ENCODE data around the gene ASB13. TPM values are rescaled to one million over a fixed set of nuclear protein-coding genes. Genes with fewer than 3 reads are reported as not detected.

The ASB13 gene
- total RNA-seq, 1 experiment from 2014 or later, result 12.7 TPM

GRCh38 chr10:5618829-5619228, 47.6 kb downstream of the ASB13 start:
- DNase-seq (ENCODE audit: low read depth, low spot score), result no peak
- in situ Hi-C loops (cut with HindIII; ENCODE audit: low pct_unique_long_range_greater_than_20kb, low sequenced_read_pairs), result no loop called here

- no peak for DNase-seq (ENCODE audit: low read depth, low spot score)
- in situ Hi-C loops (cut with HindIII; ENCODE audit: low pct_unique_long_range_greater_than_20kb, low sequenced_read_pairs), result no loop called here
Measured at GRCh38 chr10:5618042-5618441, 48.4 kb downstream of the ASB13 start.

GRCh38 chr10:5617521-5617920, 48.9 kb downstream of the ASB13 start:
- in situ Hi-C loops (cut with HindIII; ENCODE audit: low pct_unique_long_range_greater_than_20kb, low sequenced_read_pairs), result no loop called here
- DNase-seq (ENCODE audit: low read depth, low spot score), result no peak

DNA sequence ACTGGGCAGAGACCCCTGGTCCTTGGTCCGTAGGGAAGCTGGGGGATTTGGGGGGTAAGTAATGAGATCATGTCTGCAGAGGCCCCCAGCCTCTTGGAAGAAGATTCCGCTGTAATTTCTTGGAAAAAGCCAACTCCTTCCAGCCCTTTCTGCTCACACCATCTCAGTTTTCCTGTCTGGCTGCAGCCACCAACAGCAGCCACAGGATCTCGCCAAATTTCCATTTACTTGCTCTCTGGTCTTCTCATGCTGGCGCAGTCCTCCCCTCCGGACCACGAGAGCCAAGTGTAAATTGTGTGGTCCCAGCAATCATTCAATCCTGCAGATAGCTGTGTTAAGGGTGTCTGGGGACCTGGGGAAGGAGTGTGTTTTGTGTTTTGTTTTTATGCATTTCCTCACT, 49.6 kb downstream of the ASB13 start:
- no peak for DNase-seq (ENCODE audit: low read depth, low spot score)
- in situ Hi-C loops (cut with HindIII; ENCODE audit: low pct_unique_long_range_greater_than_20kb, low sequenced_read_pairs), result no loop called here

DNA sequence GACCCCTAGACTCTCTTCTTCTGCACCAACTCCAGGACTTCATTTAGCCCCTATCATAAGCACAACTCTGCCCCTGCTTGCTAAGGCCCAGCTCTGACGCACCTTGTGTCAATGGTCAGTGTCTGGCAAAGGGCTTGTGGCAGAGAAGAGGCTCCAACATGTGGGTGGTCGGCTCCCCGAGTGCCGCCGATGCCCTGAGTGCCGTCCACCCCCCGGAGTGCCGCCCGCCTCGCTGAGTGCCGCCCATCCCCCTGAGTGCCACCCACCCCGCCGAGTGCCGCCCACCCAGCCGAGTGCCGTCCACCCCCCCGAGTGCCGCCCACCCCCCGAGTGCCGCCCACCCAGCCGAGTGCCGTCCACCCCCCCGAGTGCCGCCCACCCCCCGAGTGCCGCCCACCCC, 50.3 kb downstream of the ASB13 start:
- DNase-seq (ENCODE audit: low read depth, low spot score), result no peak
- in situ Hi-C loops (cut with HindIII; ENCODE audit: low pct_unique_long_range_greater_than_20kb, low sequenced_read_pairs), result no loop called here

GRCh38 chr10:5615316-5615715, 51.1 kb downstream of the ASB13 start:
- in situ Hi-C loops (cut with HindIII; ENCODE audit: low pct_unique_long_range_greater_than_20kb, low sequenced_read_pairs), result no loop called here
- DNase-seq (ENCODE audit: low read depth, low spot score), result no peak

DNA sequence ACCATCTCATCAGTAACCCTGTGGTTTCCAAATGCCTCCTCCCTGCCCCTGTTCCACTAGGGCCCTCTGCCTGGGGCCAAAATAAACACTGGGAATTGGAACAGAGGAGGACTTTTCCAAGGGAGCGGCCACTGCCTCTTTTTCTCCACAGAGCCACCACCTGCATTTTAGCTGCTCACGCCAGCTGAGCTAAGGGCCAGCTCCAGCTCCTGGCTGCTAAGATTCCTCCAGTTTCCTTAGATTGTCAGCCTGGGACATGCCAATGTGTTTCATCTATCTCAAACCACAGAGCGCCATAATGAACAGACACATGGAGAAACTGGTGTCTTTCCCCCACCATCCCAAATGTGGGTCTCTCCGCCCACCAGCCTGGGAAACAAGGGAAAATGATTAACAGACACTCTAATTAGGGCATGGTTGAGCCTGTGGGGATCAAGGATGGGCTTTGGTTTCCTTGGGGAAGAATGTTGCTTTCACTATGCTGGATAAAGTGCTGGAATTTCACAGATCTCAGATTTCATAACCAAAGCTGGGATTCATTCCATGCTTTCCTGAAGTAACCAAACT, 52.2 kb downstream of the ASB13 start:
- in situ Hi-C loops (cut with HindIII; ENCODE audit: low pct_unique_long_range_greater_than_20kb, low sequenced_read_pairs), result no loop called here
- DNase-seq (ENCODE audit: low read depth, low spot score), result no peak

GRCh38 chr10:5613481-5614154, 52.8 kb downstream of the ASB13 start:
- in situ Hi-C loops (cut with HindIII; ENCODE audit: low pct_unique_long_range_greater_than_20kb, low sequenced_read_pairs), result no loop called here
- no peak for DNase-seq (ENCODE audit: low read depth, low spot score)

DNA sequence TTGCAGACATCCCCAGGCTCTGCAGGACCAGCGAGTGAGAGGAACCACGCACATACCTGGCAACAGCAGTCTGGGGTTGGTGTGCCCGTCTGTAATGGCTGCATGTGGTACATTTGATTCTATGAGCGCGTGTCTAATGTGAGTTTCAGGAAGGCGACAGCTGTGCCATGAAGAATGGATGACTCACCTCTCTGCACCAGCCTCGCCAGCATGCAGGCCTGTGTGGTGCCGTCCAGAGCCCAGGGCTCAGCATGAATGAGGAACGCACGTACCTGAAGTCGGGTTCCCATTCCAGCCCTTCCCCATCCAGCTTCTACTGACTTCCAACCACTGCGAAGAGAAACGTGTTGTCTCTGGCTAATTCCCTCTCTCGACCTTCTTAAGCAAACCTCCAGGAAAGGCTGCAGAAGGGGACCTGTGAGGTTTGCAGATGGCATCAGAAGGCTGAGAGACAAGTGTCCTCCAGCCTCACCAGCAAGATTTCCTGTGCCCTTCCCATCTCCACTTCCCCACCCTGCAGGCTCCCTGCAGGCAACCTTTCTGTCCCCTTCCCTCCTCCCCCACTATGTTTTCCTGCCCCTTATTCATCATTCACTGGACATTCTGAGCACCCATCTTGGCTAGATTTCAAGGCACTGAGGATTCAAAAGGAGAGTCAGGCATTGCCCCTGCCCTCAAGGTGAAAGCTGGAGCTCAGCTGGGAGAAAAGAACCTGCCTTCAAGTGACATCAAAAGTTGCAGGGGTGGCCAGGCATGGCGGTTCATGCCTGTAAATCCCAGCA, 54.3 kb downstream of the ASB13 start:
- in situ Hi-C loops (cut with HindIII; ENCODE audit: low pct_unique_long_range_greater_than_20kb, low sequenced_read_pairs), result no loop called here
- no peak for DNase-seq (ENCODE audit: low read depth, low spot score)

- in situ Hi-C loops (cut with HindIII; ENCODE audit: low pct_unique_long_range_greater_than_20kb, low sequenced_read_pairs), result no loop called here
- no peak for DNase-seq (ENCODE audit: low read depth, low spot score)
Measured at GRCh38 chr10:5609952-5610616, 56.3 kb downstream of the ASB13 start.

- no peak for DNase-seq (ENCODE audit: low read depth, low spot score)
- in situ Hi-C loops (cut with HindIII; ENCODE audit: low pct_unique_long_range_greater_than_20kb, low sequenced_read_pairs), result no loop called here
Measured at GRCh38 chr10:5608608-5609220, 57.7 kb downstream of the ASB13 start.

DNA sequence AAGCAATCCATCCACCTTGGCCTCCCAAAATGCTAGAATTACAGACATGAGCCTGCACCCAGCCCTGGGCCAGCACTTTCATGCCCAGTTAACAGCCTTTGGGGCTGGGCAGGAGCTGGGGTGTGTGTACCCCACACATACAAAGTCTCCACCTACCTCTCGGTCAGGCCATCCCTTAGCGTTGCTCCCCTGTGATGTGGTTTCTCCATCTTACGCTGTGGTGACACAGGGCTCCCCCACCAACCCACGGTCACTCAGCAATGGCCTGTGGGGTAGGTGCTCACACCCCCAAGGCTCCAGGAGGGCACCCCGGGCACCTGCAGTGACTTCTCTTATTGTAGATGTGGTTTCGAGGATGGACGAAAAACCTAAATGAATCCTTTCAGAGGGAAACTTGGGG, 58.8 kb downstream of the ASB13 start:
- in situ Hi-C loops (cut with HindIII; ENCODE audit: low pct_unique_long_range_greater_than_20kb, low sequenced_read_pairs), result no loop called here
- no peak for DNase-seq (ENCODE audit: low read depth, low spot score)

DNA sequence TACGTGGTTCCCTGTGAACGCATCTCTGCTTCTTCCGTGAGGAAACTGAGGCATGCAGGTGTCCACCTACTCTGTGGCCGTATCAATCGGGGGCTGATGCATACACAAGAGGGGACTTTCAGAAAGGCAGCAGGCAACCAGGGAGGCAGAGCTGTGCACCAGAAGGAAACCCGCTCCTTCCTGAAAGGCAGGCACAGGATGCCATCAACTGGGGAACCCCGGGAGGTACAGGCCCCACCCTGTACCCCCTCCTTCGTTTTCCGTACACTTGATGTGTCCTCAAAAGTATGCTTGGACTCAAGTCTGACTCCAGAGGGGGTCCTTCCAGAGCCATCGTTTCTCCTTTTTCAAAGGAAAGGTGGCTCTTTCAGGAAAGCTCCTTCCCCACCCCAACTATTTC, 59.5 kb downstream of the ASB13 start:
- no peak for DNase-seq (ENCODE audit: low read depth, low spot score)
- in situ Hi-C loops (cut with HindIII; ENCODE audit: low pct_unique_long_range_greater_than_20kb, low sequenced_read_pairs), result no loop called here

DNA sequence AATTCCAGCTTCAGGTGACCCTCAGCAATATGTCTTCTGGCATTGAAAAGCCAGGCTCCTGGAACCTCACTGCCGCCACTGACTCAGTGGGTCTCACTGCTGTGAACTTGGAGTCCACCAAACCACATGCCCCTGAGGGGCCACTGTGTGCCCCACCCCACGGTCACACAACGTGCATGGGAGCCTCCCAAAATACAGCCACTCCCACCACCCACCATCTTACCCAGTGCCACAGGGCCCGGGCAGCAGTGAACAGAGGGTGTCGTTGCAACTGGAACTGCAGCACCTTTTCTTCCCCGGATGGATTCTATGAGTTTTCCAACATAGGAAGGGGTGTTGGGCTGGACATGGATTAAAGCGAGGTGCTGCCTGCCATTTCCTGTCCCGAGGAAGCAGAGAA, 60.1 kb downstream of the ASB13 start:
- in situ Hi-C loops (cut with HindIII; ENCODE audit: low pct_unique_long_range_greater_than_20kb, low sequenced_read_pairs), result no loop called here
- no peak for DNase-seq (ENCODE audit: low read depth, low spot score)

DNA sequence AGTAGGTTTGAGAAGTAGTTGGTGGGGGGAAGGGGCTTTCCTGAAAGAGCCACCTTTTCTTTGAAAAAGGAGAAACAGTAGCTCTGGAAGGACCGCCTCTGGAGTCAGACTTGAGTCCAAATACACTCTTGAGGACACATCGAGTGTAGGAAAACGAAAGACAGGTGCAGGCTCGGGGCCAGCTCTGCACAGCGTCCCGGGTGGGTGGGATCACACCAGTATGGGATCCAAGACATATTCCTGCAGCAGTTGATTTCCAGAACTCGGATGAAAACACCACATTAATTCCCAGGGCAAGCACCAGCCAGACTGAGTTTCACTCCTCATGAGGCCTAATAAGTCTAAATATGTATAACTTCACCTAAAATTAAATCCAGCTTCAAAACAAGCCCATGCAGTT, 61.4 kb downstream of the ASB13 start:
- in situ Hi-C loops (cut with HindIII; ENCODE audit: low pct_unique_long_range_greater_than_20kb, low sequenced_read_pairs), result no loop called here
- no peak for DNase-seq (ENCODE audit: low read depth, low spot score)

GRCh38 chr10:5604236-5604925, 62.0 kb downstream of the ASB13 start:
- in situ Hi-C loops (cut with HindIII; ENCODE audit: low pct_unique_long_range_greater_than_20kb, low sequenced_read_pairs), result no loop called here

DNA sequence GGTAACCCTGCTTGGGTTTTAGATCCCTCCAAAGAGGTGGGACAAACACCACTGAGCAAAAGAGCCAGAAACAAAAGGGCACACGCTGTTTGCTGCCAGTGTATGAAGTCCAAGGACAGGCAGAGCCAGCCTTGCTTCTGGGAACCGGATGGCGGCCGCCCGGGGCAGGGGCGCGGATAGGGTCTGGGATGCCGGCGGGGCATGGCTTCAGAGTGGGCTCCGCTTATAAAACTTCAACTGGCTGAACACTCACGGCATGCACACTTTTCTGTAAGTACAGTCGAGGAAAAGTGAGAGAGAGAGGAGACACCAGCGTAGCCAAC, 62.6 kb downstream of the ASB13 start:
- in situ Hi-C loops (cut with HindIII; ENCODE audit: low pct_unique_long_range_greater_than_20kb, low sequenced_read_pairs), result no loop called here
- no peak for DNase-seq (ENCODE audit: low read depth, low spot score)

More at GRCh38 chr10:5604236-5604925, 62.0 kb downstream of the ASB13 start:
- no peak for DNase-seq (ENCODE audit: low read depth, low spot score)

Data from SK-MEL-5 (cell line).